KOPT-K1 (cell line): ENCODE measurements around the gene TBCC.
"Not testable (repeated sequence)": the region's sequence is repeated elsewhere in the genome, so short reads cannot be mapped to it uniquely, and the experiment has no call there.

Experiments used
- H3K27ac ChIP-seq: fragments of 200-600 bp; sonication (generic); 2 replicates; pipeline ENCODE4 v1.5.1; 2016; ENCODE audit warnings: antibody characterized with exemption, mild to moderate bottlenecking, low read depth, low read length; ENCODE audit not compliant: poor library complexity, severe bottlenecking
- H3K36me3 ChIP-seq: fragments of 200-600 bp; sonication (generic); 2 replicates; pipeline ENCODE4 v1.5.1; 2017; ENCODE audit warnings: antibody characterized with exemption, mild to moderate bottlenecking, low read length, moderate library complexity; ENCODE audit not compliant: insufficient read depth
- H3K9me3 ChIP-seq: fragments of 200-600 bp; sonication (generic); 2 replicates; pipeline ENCODE4 v1.5.1; 2017; ENCODE audit warnings: antibody characterized with exemption, low read length, mild to moderate bottlenecking; ENCODE audit not compliant: insufficient read depth, poor library complexity, severe bottlenecking

TBCC gene

GRCh38 chr6:42726485-42727086 lies 19.3 kb downstream of the TBCC start:
- H3K27ac ChIP-seq: no peak overlapping the region
- no peaks in the 10 kb centered on the region for H3K9me3 ChIP-seq
- no peaks in the 10 kb centered on the region for H3K36me3 ChIP-seq

- Histone ChIP-seq H3K9me3 (no peaks in the 10 kb centered on the region), H3K27ac (no peak overlapping the region), H3K36me3 (no peaks in the 10 kb centered on the region)
These were observed 19.9 kb downstream of the TBCC start for GRCh38 chr6:42726026-42726425.

GRCh38 chr6:42724825-42725224 lies 21.1 kb downstream of the TBCC start:
- H3K27ac ChIP-seq: no peak overlapping the region
- no peaks in the 10 kb centered on the region for H3K9me3 ChIP-seq
- H3K36me3 ChIP-seq: no peaks in the 10 kb centered on the region

GRCh38 chr6:42722497-42722896 lies 23.4 kb downstream of the TBCC start, which contains the start of gene PRPH2:
Gene PRPH2, minus strand, starts transcription at chr6:42722597. Its CDS starts 263 bp downstream, at chr6:42722334.
- no peak within 1 kb of the TSS for H3K27ac ChIP-seq
- no peaks in the 10 kb centered on the region for H3K9me3 ChIP-seq
- no peaks in the 10 kb centered on the region for H3K36me3 ChIP-seq

GRCh38 chr6:42720739-42721138 lies 25.2 kb downstream of the TBCC start:
- no peaks in the 10 kb centered on the region for H3K9me3 ChIP-seq
- H3K36me3 ChIP-seq: no peaks in the 10 kb centered on the region
- no peak overlapping the region for H3K27ac ChIP-seq

GRCh38 chr6:42715871-42716270 lies 30.0 kb downstream of the TBCC start:
- Histone ChIP-seq H3K36me3 (no peaks in the 10 kb centered on the region), H3K27ac (no peak overlapping the region), H3K9me3 (no peaks in the 10 kb centered on the region)

- H3K9me3 ChIP-seq: no peaks in the 10 kb centered on the region
- no peak overlapping the region for H3K27ac ChIP-seq
These were observed 31.7 kb downstream of the TBCC start for GRCh38 chr6:42714098-42714761.

GRCh38 chr6:42711930-42712329 lies 34.0 kb downstream of the TBCC start:
- H3K36me3 ChIP-seq: no peaks in the 10 kb centered on the region
- H3K9me3 ChIP-seq: no peaks in the 10 kb centered on the region
- H3K27ac ChIP-seq: no peak overlapping the region

More at GRCh38 chr6:42714098-42714761, 31.7 kb downstream of the TBCC start:
- no peaks in the 10 kb centered on the region for H3K36me3 ChIP-seq

GRCh38 chr6:42710316-42710715 lies 35.6 kb downstream of the TBCC start:
- Histone ChIP-seq H3K27ac (no peak overlapping the region), H3K9me3 (no peaks in the 10 kb centered on the region), H3K36me3 (no peaks in the 10 kb centered on the region)

GRCh38 chr6:42709871-42710270 lies 36.0 kb downstream of the TBCC start:
- Histone ChIP-seq H3K36me3 (no peaks in the 10 kb centered on the region), H3K9me3 (no peaks in the 10 kb centered on the region), H3K27ac (no peak overlapping the region)

GRCh38 chr6:42708096-42708495 lies 37.8 kb downstream of the TBCC start:
- no peaks in the 10 kb centered on the region for H3K36me3 ChIP-seq
- no peaks in the 10 kb centered on the region for H3K9me3 ChIP-seq
- no peak overlapping the region for H3K27ac ChIP-seq

GRCh38 chr6:42707595-42707994 lies 38.3 kb downstream of the TBCC start:
- no peaks in the 10 kb centered on the region for H3K36me3 ChIP-seq
- H3K9me3 ChIP-seq: no peaks in the 10 kb centered on the region
- H3K27ac ChIP-seq: no peak overlapping the region

GRCh38 chr6:42704937-42705374 lies 40.9 kb downstream of the TBCC start:
- no peak overlapping the region for H3K27ac ChIP-seq
- no peaks in the 10 kb centered on the region for H3K36me3 ChIP-seq
- no peaks in the 10 kb centered on the region for H3K9me3 ChIP-seq

GRCh38 chr6:42704251-42704936 lies 41.5 kb downstream of the TBCC start:
- Histone ChIP-seq H3K36me3 (no peaks in the 10 kb centered on the region), H3K9me3 (no peaks in the 10 kb centered on the region), H3K27ac (no peak overlapping the region)

- H3K27ac ChIP-seq, H3K9me3 ChIP-seq, H3K36me3 ChIP-seq: not testable (repeated sequence)
These were observed 43.1 kb downstream of the TBCC start for GRCh38 chr6:42702786-42703185.
